Astrocyte of the cerebellum (primary cell): ENCODE results near the gene SCCPDH.

Experiments
- DNase-seq: peaks from one replicate; pipeline ENCODE4 v3.0.0-alpha.2; 2011; ENCODE audit warnings: low read depth
- H3K4me3 ChIP-seq: 2 replicates; pipeline ENCODE4 v1.5.1; 2011; ENCODE audit warnings: mild to moderate bottlenecking, low read depth, low read length, moderate library complexity
- CTCF ChIP-seq: IDR thresholded peaks from 2 replicates; pipeline ENCODE4 v1.5.1; 2012; ENCODE audit warnings: low read length, low read depth, moderate library complexity, mild to moderate bottlenecking; ENCODE audit errors: missing control alignments
- in situ Hi-C: cut with HindIII; loops from 2 replicates; pipeline ENCODE4 v1.10.0; 2017; ENCODE audit warnings: low sequenced_read_pairs

The SCCPDH gene

DNA sequence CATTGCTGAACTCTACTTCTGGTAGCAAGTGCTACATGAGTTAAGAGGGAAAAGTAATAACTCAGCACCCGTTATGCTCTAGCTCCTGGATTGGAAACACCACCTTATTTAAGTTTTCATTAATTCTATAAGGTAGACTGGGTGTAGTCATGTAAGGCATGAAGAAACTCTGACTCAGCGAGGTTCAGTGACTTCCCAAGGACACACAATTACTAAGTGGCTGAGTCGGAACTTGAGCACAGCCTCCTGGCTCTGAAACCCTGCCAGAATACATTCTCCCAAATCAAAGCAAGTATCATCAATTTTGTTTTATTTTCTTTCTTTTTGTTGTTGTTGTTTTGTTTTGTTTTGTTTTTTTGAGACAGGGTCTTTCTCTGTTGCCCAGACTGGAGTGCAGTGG, 29.1 kb upstream of the SCCPDH start:
- H3K4me3 ChIP-seq, result no peak overlapping the region
- in situ Hi-C loops, result no loop called here
- no peak for TF ChIP-seq CTCF
- DNase-seq, result no peak

DNA sequence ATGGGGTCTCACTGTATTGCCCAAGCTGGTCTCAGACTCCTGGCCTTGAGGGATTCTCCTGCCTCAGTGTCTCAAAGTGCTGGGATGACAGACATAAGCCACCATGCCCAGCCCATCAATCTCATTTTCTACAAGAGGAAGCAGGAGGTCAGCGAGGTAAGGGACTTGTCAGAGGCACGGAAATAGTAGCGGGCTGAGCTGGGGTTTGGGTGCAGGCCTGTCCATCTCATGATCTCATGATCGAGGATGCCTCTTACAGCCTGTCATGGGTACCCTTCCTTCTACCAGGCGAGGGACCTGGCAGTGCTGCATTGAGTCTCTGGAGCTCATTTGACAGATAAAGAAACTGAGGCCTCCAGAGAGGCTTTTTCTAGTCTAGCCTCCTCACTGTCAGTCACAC, 28.5 kb upstream of the SCCPDH start:
- in situ Hi-C loops, result no loop called here
- no peak for TF ChIP-seq CTCF
- no peak overlapping the region for H3K4me3 ChIP-seq
- no peak for DNase-seq

- peak overlapping the region; percentile 20 for H3K4me3 ChIP-seq
- DNase-seq, result no peak
Observed at GRCh38 chr1:246698466-246699094, 25.6 kb upstream of the SCCPDH start.

DNA sequence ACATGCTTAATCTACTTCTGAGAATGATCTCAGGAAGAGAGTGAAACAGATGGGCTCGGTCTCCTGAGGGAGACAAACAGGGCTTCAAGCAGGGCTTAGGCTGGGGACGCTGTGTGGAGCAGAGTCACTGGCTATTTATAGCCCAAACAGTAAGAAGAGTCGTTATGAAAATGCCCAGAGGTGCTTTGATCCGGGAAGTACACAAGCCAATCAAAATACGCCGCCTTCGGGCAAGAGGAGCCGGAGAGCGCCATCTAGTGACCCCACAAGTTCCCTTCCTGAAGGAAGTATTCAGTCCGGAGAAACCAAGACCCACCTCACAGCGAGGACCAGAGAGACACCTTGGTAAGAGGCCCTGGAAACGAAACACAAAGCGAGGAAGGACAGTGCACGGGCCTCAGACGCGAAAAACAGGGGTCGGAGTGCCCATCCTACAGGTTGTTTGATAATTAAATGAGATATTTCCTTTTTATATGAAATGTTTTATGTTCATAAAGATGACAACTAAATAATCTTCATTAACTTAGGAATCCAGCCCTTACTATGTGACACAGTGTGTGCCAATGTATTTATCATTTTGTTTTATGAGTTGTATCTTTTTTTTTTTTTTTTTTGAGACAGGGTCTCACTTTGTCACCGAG, 25.0 kb upstream of the SCCPDH start:
- peak; percentile 90 for TF ChIP-seq CTCF
- in situ Hi-C loops, result no loop called here

More at GRCh38 chr1:246698466-246699094, 25.6 kb upstream of the SCCPDH start:
- in situ Hi-C loops, result no loop called here
- no peak for TF ChIP-seq CTCF

DNA sequence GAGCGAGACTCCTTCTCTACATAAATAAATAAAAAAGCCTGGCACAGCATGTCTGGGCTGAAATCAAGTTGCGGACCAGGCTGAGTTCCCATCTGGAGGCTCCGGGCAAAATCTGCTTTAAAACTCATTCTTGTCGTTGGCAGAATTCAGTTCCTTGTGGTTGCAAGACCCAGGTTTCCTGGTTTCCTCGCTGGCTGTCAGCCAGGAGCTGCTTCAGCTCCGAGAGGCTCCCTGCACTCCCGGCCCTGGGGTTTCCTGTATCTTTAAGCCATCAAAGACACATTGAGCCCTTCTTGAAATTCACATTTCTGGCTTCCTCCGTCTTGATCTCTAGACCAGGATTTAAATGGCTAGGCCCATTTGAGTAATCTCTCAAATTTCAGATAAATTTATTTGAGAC, 20.6 kb upstream of the SCCPDH start:
- no peak for DNase-seq
- H3K4me3 ChIP-seq, result no peak overlapping the region
- in situ Hi-C loops, result no loop called here
- TF ChIP-seq CTCF, result no peak

More for the DNA sequence above, 25.0 kb upstream of the SCCPDH start:
- DNase-seq, result peak; percentile 85
- peak overlapping the region; percentile 20 for H3K4me3 ChIP-seq

DNA sequence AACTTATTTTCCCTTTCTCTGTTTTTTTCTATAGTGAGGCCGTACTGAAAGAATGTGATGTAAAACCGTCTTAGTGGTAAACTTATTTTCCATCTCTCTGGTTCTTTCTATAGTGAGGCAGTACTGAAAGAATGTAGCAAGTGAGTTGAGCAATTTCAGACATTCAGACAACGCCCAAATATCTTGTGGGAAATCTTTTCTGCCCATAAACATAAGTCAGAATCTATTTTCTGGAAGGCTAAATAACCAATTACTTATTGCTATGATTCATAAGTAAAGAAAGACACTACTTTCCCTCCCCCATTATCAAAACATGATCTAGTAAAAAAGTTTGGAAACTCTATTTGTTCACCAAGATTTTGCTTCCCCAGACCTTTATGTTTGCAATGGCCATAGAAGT, 18.8 kb upstream of the SCCPDH start:
- TF ChIP-seq CTCF, result no peak
- in situ Hi-C loops, result no loop called here
- peak; percentile 46 for DNase-seq
- no peak overlapping the region for H3K4me3 ChIP-seq
